HCT116 (cell line): ENCODE measurements around the gene STT3B. TPM values are rescaled to one million over a fixed set of nuclear protein-coding genes. Genes with fewer than 3 reads are reported as not detected.

ENCODE experiments used
- ATAC-seq: fragments of 200-7000 bp; cut with Tn5 transposase; 2 replicates; pipeline ENCODE4 v1.9.1; 2020; ENCODE audit warnings: mild to moderate bottlenecking, moderate library complexity
- BruUV-seq: library from RNA; stranded (reverse); fragments of 400-500 nt; replicated peaks from 2 replicates; lab custom pipeline; 2021; lab: Mats Ljungman, UMichigan
- CTCF ChIA-PET: fragments of 300-600 bp; sonication (Branson Sonifier 250); formaldehyde crosslinking; loops from one replicate; lab custom pipeline; 2021; ENCODE audit warnings: antibody characterized with exemption; lab: Charles Lee
- POLR2A ChIA-PET: fragments of 300-600, 350-600 bp; sonication (Branson Sonifier 250); formaldehyde crosslinking; loops from one replicate; lab custom pipeline; 2021; ENCODE audit warnings: antibody characterized with exemption; lab: Charles Lee
- RAD21 ChIA-PET, 2 experiments: fragments of 300-600 bp; sonication (Branson Sonifier 250); formaldehyde crosslinking; loops; one replicate each; lab custom pipeline; 2023; ENCODE audit warnings: low total read pairs in 2 of 2; ENCODE audit not compliant: uncharacterized antibody in 2 of 2, unreplicated experiment in 2 of 2, low non-redundant PET in 1 of 2; lab: Charles Lee
- DNase-seq: peaks from one replicate; pipeline ENCODE4 v3.0.0-alpha.2; 2010; ENCODE audit warnings: low read depth, low spot score
- H2AFZ ChIP-seq: fragments of 200-600 bp; shearing (Covaris generic), sonication (generic); 2 replicates; pipeline ENCODE4 v1.6.1; 2017; ENCODE audit warnings: low read depth, mixed run types, mixed read lengths, antibody characterized with exemption, low read length; ENCODE audit not compliant: poor library complexity, severe bottlenecking
- H3K27ac ChIP-seq: 2 replicates; pipeline ENCODE4 v1.5.1; 2012; ENCODE audit warnings: low read depth, low read length
- H3K27me3 ChIP-seq: fragments of 200-600 bp; sonication (generic); 2 replicates; pipeline ENCODE4 v1.6.1; 2016; ENCODE audit warnings: mixed run types, low read length, mixed read lengths; ENCODE audit not compliant: insufficient read depth
- H3K36me3 ChIP-seq, 2 experiments: fragments of 200-500 bp in 1 of 2; fragments of 200-600 bp in 1 of 2; sonication (Bioruptor generic) in 1 of 2; sonication (generic) in 1 of 2; 2 replicates each; pipeline versions ENCODE4 v1.5.1 to v1.6.1; 2014 to 2016; ENCODE audit warnings: low read length in 2 of 2, inconsistent platforms in 1 of 2, mixed read lengths in 1 of 2, mixed run types in 1 of 2; ENCODE audit not compliant: insufficient read depth in 2 of 2, control insufficient read depth in 1 of 2
- H3K4me1 ChIP-seq, 2 experiments: fragments of 200-600 bp in 1 of 2; sonication (generic) in 1 of 2; 2 replicates each; pipeline versions ENCODE4 v1.5.1 to v1.6.1; 2012 to 2017; ENCODE audit warnings: low read length in 2 of 2, inconsistent platforms in 1 of 2, mild to moderate bottlenecking in 1 of 2, mixed read lengths in 1 of 2, mixed run types in 1 of 2, moderate library complexity in 1 of 2; ENCODE audit not compliant: insufficient read depth in 2 of 2, control insufficient read depth in 1 of 2
- H3K4me2 ChIP-seq: fragments of 200-600 bp; sonication (generic); 2 replicates; pipeline ENCODE4 v1.6.1; 2017; ENCODE audit warnings: mixed run types, low read length, mixed read lengths
- H3K4me3 ChIP-seq, 2 experiments: fragments of 200-600 bp in 1 of 2; sonication (generic) in 1 of 2; replicated peaks in 1 of 2; 2 replicates each; pipeline ENCODE4 v1.5.1; 2011 to 2016; ENCODE audit warnings: low read length in 2 of 2, control low read depth in 1 of 2, low read depth in 1 of 2, mild to moderate bottlenecking in 1 of 2, mixed read lengths in 1 of 2, mixed run types in 1 of 2
- H3K79me2 ChIP-seq: fragments of 200-600 bp; sonication (generic); 2 replicates; pipeline ENCODE4 v1.6.1; 2017; ENCODE audit warnings: mild to moderate bottlenecking, mixed run types, low read length, moderate library complexity, mixed read lengths; ENCODE audit not compliant: insufficient read depth
- H3K9ac ChIP-seq: fragments of 200-600 bp; sonication (generic); 2 replicates; pipeline ENCODE4 v1.6.1; 2016; ENCODE audit warnings: low read length, mixed read lengths
- H3K9me2 ChIP-seq: fragments of 200-600 bp; sonication (generic), shearing (Covaris generic); 2 replicates; pipeline ENCODE4 v1.6.1; 2017; ENCODE audit warnings: mixed run types, mild to moderate bottlenecking, moderate library complexity; ENCODE audit not compliant: insufficient read depth
- H3K9me3 ChIP-seq, 2 experiments: fragments of 200-500 bp in 1 of 2; fragments of 200-600 bp in 1 of 2; sonication (Bioruptor generic) in 1 of 2; sonication (generic) in 1 of 2; 2 replicates each; pipeline ENCODE4 v1.6.1; 2014 to 2017; ENCODE audit warnings: low read length in 2 of 2, mixed read lengths in 2 of 2, inconsistent platforms in 1 of 2, low read depth in 1 of 2, mild to moderate bottlenecking in 1 of 2, mixed run types in 1 of 2, moderate library complexity in 1 of 2; ENCODE audit not compliant: control insufficient read depth in 1 of 2, insufficient read depth in 1 of 2
- H4K20me1 ChIP-seq: fragments of 200-600 bp; sonication (generic), shearing (Covaris generic); 2 replicates; pipeline ENCODE4 v1.6.1; 2017; ENCODE audit warnings: mixed run types, mild to moderate bottlenecking, moderate library complexity; ENCODE audit not compliant: insufficient read depth
- CTCF ChIP-seq, 3 experiments: fragments of 200-600 bp in 1 of 3; sonication (generic) in 1 of 3; IDR thresholded peaks in 2 of 3; conservative IDR thresholded peaks in 1 of 3; 2 replicates each; pipeline ENCODE4 v1.5.1; 2012 to 2017; ENCODE audit warnings: low read depth in 2 of 3, low read length in 2 of 3, antibody characterized with exemption in 1 of 3, borderline replicate concordance in 1 of 3, control low read depth in 1 of 3, mild to moderate bottlenecking in 1 of 3, mixed read lengths in 1 of 3, mixed run types in 1 of 3, moderate library complexity in 1 of 3; ENCODE audit not compliant: insufficient read depth in 1 of 3
- EZH2 ChIP-seq: fragments of 200-600 bp; sonication (generic); IDR thresholded peaks from 2 replicates; pipeline ENCODE4 v1.6.1; 2017; ENCODE audit warnings: antibody characterized with exemption, mixed run types
- JUND ChIP-seq: IDR thresholded peaks from 2 replicates; pipeline ENCODE4 v1.6.1; 2012
- POLR2AphosphoS5 ChIP-seq: IDR thresholded peaks from 2 replicates; pipeline ENCODE4 v1.6.1; 2011; ENCODE audit warnings: mild to moderate bottlenecking, low read depth, low read length, moderate library complexity
- REST ChIP-seq: IDR thresholded peaks from 2 replicates; pipeline ENCODE4 v1.6.1; 2012; ENCODE audit warnings: low read depth
- SIN3A ChIP-seq: IDR thresholded peaks from 2 replicates; pipeline ENCODE4 v1.6.1; 2012; ENCODE audit warnings: low read depth
- ZBTB33 ChIP-seq: IDR thresholded peaks from 2 replicates; pipeline ENCODE4 v1.6.1; 2011; ENCODE audit warnings: mild to moderate bottlenecking, low read length, moderate library complexity; ENCODE audit not compliant: insufficient replicate concordance; ENCODE audit errors: extremely low read depth
- ZFX ChIP-seq: fragments of 450-650 bp; IDR thresholded peaks from 2 replicates; pipeline ENCODE4 v1.6.1; 2017
- intact Hi-C: fragments of 100-400 bp; cut with micrococcal nuclease; formaldehyde crosslinking; loops from 2 replicates; pipeline ENCODE4 v1.10.0; 2022
- total RNA-seq: library from RNA; stranded (reverse); gene quantifications from one replicate; pipeline ENCODE4 v1.2.1, GENCODE V29; 2021; ENCODE audit not compliant: unreplicated experiment

Gene STT3B
- total RNA-seq, 1 experiment from 2014 or later = 131 TPM

- no peaks in the 10 kb centered on the region for H3K27me3 ChIP-seq
- H3K79me2 ChIP-seq = peaks cover 100% of the 10 kb centered on the region
- peaks cover 8% of the 10 kb centered on the region in 2 experiments for H3K4me1 ChIP-seq
- H3K27ac ChIP-seq = no peak overlapping the region
- RAD21 ChIA-PET = no interaction called here
- intact Hi-C loops = no loop called here
- BruUV-seq = no TSS peak
- no peak for ATAC-seq
- CTCF ChIA-PET = interaction anchor here (1.2 kb wide), 1 partner anchor 11 kb away, joined by 4 read pairs; no protein-coding TSS in a partner anchor
- POLR2A ChIA-PET = no interaction called here
- TF ChIP-seq ZBTB33 = no peak
- TF ChIP-seq JUND = no peak
- no peak for TF ChIP-seq ZFX
- no peak for TF ChIP-seq REST
- TF ChIP-seq EZH2 = no peak
- no peak for TF ChIP-seq CTCF (IDR thresholded peaks at IDR 0.05 in 2 of 3, conservative IDR thresholded peaks at IDR 0.05 in 1 of 3; ENCODE audit: borderline replicate concordance in 1 of 3, insufficient read depth in 1 of 3, low read depth in 2 of 3, low read length in 2 of 3)
- no peak for TF ChIP-seq POLR2AphosphoS5
- no peak for TF ChIP-seq SIN3A
- peaks cover 28% of the 10 kb centered on the region; the same call in 1 of the 2 replicates for H4K20me1 ChIP-seq
- no peak overlapping the region for H3K4me3 ChIP-seq
- no peaks in the 10 kb centered on the region for H3K36me3 ChIP-seq
- no peaks in the 10 kb centered on the region for H3K9me2 ChIP-seq
- no peak overlapping the region for H2AFZ ChIP-seq
- H3K9ac ChIP-seq = no peak overlapping the region
- no peak overlapping the region for H3K4me2 ChIP-seq
- no peak for DNase-seq
- H3K9me3 ChIP-seq = no peaks in the 10 kb centered on the region
These were observed 6.5 kb downstream of the STT3B start for GRCh38 chr3:31539275-31539674.
